ENCODE results near the gene RHOF.
"Not testable (repeated sequence)": the region's sequence is repeated elsewhere in the genome, so short reads cannot be mapped to it uniquely, and the experiment has no call there.

Gene RHOF

GRCh38 chr12:121792607-121793439 lies 665 bp downstream of the RHOF start:
- DNase-seq (ENCODE audit: low spot score), result peak; percentile 70

DNA sequence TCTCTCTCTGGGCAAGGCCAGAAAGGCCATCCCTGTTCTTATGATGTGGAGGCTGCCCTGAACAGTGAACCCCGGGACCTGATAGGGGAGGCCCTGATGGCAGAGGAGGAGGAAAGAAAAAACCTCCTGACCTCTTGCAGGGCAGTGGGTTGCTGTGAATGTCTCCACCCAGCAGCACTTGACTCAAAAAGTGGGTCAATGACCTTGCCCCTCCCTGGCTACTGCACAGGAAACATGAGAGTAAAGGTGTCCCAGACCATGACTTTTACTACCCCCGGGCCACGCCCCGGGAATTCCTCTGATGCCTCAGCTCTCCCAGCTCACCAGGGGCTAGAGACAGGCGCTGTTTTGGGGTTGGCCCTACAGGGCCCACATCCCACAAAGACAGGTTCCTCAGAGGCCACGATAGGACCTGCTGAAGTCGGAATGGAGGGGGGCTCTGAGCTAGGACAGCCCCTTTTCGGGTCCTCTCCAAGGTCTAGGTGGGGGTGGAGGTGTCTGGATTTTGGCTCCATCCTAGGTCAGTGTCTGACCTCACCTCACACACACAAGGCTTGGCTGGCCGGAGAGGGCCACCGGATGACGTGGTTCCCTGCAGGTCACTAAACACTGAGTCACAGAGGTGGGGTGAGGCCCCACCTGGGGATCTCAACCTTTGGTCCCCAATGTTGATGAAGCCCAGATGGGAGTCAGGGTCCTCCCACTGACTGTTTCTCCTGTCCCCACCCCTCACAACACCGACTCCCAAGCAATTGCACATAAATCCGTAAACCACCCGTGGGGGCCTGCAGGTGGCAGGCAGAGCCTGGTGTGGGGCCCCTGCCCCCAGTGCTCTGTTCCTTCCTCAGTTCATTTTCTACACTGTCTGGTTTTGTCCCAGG lies 1.6 kb downstream of the RHOF start:
- no peak for DNase-seq (ENCODE audit: low spot score)

- DNase-seq (ENCODE audit: low spot score), result not testable (repeated sequence)
Observed at GRCh38 chr12:121790785-121791184, 2.7 kb downstream of the RHOF start.

GRCh38 chr12:121789800-121790728 lies 3.4 kb downstream of the RHOF start:
- peak; percentile 85 for DNase-seq (ENCODE audit: low spot score)

DNA sequence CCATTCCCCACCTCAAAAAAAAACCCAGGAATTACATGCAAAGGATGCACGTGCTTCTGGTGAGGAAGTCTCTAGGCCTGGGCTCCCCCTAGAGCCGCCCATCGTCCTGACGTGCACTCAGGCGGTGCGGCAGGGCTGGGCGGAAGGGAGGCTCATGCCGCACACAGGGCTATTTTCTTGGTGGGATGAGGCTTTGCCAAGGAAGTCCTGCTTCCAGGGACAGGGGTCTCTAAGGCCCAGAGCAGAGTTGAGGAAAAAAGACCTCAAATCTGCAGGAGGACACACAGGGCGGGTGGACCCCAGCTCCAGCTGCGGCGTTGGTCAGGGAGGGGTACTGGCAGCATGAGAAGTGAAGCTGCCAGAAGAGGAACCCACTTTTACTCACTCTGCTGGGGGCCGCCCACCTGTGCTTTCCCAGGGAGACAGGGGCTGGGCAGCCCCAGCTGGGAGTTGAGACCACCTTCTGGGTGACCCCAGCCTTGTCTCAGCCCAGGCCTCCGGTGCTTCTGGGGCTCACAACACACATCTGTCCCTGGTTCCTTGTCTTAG lies 4.2 kb downstream of the RHOF start:
- DNase-seq (ENCODE audit: low spot score), result peak; percentile 45

GRCh38 chr12:121788176-121788818 lies 5.2 kb downstream of the RHOF start:
- DNase-seq (ENCODE audit: low spot score), result no peak

- DNase-seq (ENCODE audit: low spot score), result no peak
Observed at GRCh38 chr12:121787063-121788025, 6.1 kb downstream of the RHOF start.

- no peak for DNase-seq (ENCODE audit: low spot score)
Observed at GRCh38 chr12:121786440-121786825, 7.1 kb downstream of the RHOF start.

- DNase-seq (ENCODE audit: low spot score), result no peak
Observed at GRCh38 chr12:121784460-121784859, 9.0 kb downstream of the RHOF start.

DNA sequence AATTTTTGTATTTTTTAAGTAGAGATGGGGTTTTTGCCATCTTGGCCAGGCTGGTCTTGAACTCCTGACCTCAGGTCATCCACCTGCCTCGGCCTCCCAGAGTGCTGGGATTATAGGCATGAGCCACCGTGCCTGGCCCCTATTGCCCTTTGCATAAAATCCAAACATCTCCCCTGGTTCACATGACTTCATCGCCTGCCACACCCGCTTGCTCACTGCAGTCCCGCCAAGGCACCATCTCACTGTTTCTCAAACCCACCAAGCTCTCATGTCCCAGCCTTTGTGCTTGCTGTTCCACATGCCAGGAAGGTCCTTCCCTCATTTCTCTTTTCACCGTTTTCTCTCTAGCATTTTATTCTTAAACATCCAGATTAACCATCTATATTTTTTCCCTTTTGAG lies 9.7 kb downstream of the RHOF start:
- no peak for DNase-seq (ENCODE audit: low spot score)

DNA sequence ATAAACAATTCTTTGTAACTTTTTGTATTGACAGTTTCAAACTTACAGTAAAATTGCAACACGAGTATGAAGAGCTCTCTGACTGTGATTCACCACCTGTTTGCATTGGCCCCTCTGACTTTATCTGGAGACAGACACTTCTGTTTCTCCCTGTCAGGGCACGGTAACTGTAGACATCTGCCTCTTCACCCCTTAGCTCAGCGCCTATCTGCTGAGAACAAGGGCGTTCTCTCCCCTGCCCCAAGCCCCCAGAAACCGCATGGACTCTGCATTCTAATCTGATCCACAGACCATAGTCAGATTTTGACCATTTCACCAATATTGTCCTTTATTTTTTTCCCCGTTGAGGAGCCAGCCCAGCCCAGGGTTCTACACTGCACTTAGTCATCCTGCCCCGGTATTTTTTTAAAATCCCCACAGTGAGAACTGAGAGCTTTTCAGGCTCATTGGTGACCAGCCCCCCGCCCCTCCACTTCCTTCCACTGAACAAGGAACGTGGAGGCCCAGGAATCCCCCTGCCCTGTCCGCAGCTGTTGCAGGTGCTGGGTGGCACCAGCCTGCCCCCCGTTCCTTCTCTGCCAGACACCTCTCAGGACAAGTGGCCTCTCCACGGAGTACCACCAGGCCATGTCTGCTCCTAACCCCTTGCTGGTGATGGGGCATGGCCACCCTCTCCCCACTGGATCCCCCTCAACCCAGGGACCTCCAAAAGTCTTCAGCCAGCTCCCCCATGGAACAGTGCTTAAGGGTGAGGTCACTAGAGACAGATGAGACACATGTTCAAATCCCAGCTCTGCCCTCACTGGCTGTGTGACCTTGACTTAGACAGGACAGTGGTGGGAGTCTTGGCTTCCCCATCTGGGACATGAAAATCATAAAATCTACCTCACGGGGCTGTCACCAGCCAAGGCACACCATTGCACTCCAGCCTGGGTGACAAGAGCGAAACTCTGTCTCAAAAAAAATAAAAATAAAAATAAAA lies 11.2 kb downstream of the RHOF start:
- DNase-seq (ENCODE audit: low spot score), result peak; percentile 29

DNA sequence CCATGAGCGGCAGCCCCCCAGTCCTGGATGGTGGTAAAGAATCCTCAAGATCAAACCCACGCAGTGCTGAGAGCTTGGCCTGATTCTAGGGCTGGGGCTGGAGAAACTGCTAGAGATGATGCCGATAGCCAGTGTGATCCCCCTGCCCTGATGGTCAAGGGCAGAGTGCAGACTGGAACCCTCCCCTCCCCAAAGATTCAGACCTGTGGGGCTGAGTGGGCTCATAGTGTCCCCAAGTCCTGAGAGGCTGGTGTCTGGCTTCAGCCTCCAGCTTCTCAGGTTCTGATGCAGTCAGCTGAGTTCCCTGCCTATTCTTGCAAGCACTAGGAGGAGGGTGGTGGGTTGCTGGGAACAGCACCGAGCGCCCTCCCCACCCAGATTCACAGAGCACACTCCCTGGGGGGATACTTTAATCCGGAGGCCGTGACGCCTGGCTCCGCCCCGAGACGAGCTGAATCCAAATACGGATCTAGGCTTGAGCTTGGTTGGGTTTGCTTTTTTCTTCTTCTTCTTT lies 11.9 kb downstream of the RHOF start:
- peak; percentile 52 for DNase-seq (ENCODE audit: low spot score)

GRCh38 chr12:121780429-121780828 lies 13.1 kb downstream of the RHOF start:
- DNase-seq (ENCODE audit: low spot score), result no peak

- DNase-seq (ENCODE audit: low spot score), result no peak
Observed at GRCh38 chr12:121779422-121779895, 14.0 kb downstream of the RHOF start.

DNA sequence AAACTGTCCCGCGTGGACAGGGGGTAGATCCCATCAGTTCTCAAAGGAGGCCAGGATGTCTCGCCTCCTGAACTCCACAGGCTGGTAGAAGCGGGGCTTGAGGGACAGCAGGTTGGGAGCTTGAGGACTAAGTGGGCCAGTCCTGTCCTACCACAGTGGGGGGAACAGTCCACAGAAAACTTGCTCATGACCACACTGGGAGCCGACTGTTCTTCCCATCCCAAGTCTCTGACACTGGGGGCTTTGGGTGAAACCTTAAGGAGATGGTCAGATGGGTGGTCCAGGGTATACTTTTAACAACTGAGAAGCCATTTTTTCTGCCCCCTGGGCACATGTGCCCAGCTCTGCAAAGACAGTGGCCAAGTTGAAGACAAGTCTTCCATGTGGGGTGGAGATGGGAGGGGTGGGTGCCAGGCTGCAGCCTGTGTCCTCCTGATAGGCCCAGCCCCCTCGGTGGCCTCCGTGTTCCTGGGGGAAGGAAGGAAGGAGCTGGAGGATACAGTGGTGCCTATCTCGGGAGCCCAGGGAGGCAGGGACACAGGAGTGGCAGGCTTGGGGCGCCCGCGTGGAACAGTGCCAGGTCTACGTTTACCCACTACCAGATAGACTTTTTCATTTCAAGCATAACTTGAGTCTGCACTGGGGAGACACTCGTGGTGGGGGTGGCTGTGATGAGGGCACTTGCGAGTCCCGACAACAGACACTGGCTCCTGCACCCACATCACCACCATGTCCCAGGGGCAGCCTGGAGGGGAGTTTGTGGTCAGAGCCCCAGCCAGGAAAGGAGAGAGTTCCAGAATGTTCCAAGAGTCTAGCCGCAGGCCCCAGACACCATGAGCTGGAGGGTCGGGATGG lies 14.7 kb downstream of the RHOF start:
- DNase-seq (ENCODE audit: low spot score), result no peak

GRCh38 chr12:121776190-121777098 lies 17.0 kb downstream of the RHOF start:
- peak; percentile 87 for DNase-seq (ENCODE audit: low spot score)

Data from germinal center (tissue), 1 donor.